Hepatocyte (in vitro differentiated cells): Measurements from ENCODE around the gene SLC13A3. TPM values are rescaled to one million over a fixed set of nuclear protein-coding genes. Genes with fewer than 3 reads are reported as not detected.

ENCODE experiments used
- DNase-seq: peaks from one replicate; pipeline ENCODE4 v3.0.0-alpha.2; 2016; ENCODE audit warnings: low spot score
- H2AFZ ChIP-seq: fragments of 200-600 bp; sonication (generic); 2 replicates; pipeline ENCODE4 v1.6.0; 2016; ENCODE audit warnings: antibody characterized with exemption, mild to moderate bottlenecking
- H3K27ac ChIP-seq: fragments of 200-600 bp; sonication (generic); 2 replicates; pipeline ENCODE4 v1.5.1; 2016; ENCODE audit warnings: mild to moderate bottlenecking
- H3K27me3 ChIP-seq: fragments of 200-600 bp; sonication (generic); 2 replicates; pipeline ENCODE4 v1.6.1; 2016
- H3K36me3 ChIP-seq: fragments of 200-600 bp; sonication (generic); replicated peaks from 2 replicates; pipeline ENCODE4 v1.5.1; 2016; ENCODE audit warnings: low read depth; ENCODE audit not compliant: insufficient read depth
- H3K4me1 ChIP-seq: fragments of 200-600 bp; sonication (generic); 2 replicates; pipeline ENCODE4 v1.5.1; 2016; ENCODE audit warnings: mild to moderate bottlenecking, moderate library complexity; ENCODE audit not compliant: insufficient read depth
- H3K4me2 ChIP-seq: fragments of 200-600 bp; sonication (generic); 2 replicates; pipeline ENCODE4 v1.6.0; 2016
- H3K4me3 ChIP-seq: fragments of 200-600 bp; sonication (generic); 2 replicates; pipeline ENCODE4 v1.5.1; 2016; ENCODE audit warnings: mild to moderate bottlenecking
- H3K79me2 ChIP-seq: fragments of 200-600 bp; sonication (generic); 2 replicates; pipeline ENCODE4 v1.6.0; 2017; ENCODE audit warnings: mild to moderate bottlenecking
- H3K9me2 ChIP-seq: fragments of 200-600 bp; sonication (generic); replicated peaks from 2 replicates; pipeline ENCODE4 v1.6.0; 2017; ENCODE audit warnings: mild to moderate bottlenecking; ENCODE audit not compliant: insufficient read depth
- H3K9me3 ChIP-seq: fragments of 200-600 bp; sonication (generic); 2 replicates; pipeline ENCODE4 v1.5.1; 2016; ENCODE audit warnings: low read depth, mild to moderate bottlenecking
- H4K20me1 ChIP-seq: fragments of 200-600 bp; sonication (generic); 2 replicates; pipeline ENCODE4 v1.6.0; 2016; ENCODE audit warnings: mild to moderate bottlenecking; ENCODE audit not compliant: insufficient read depth, poor library complexity, severe bottlenecking
- CTCF ChIP-seq: fragments of 200-600 bp; sonication (generic); IDR thresholded peaks from 2 replicates; pipeline ENCODE4 v1.5.1; 2016; ENCODE audit warnings: antibody characterized with exemption, mild to moderate bottlenecking; ENCODE audit not compliant: poor library complexity
- EZH2 ChIP-seq: fragments of 200-600 bp; sonication (generic); IDR thresholded peaks from 2 replicates; pipeline ENCODE4 v1.6.1; 2016; ENCODE audit warnings: antibody characterized with exemption, mild to moderate bottlenecking, borderline replicate concordance
- EZH2phosphoT487 ChIP-seq: fragments of 200-600 bp; sonication (generic); IDR thresholded peaks from one replicate; pipeline ENCODE4 v1.6.1; 2018; ENCODE audit warnings: antibody characterized with exemption, mild to moderate bottlenecking, low read depth, moderate library complexity; ENCODE audit not compliant: unreplicated experiment, severe bottlenecking
- WGBS: methylation state at CpG from one replicate; pipeline ENCODE4 v1.1.6; 2016; ENCODE audit warnings: low lambda C conversion rate; ENCODE audit errors: missing lambda C conversion rate; 5-methylcytosine and 5-hydroxymethylcytosine counted together
- polyA plus RNA-seq: library from polyadenylated mRNA; unstranded; fragments of >200 nt; fragmentation: Nextera tagmentation; extraction: Ambion mirVana; gene quantifications from 2 replicates; pipeline ENCODE4 v1.2.1, GENCODE V29; 2016
- total RNA-seq: library from RNA; depleted of rRNA; stranded (reverse); fragments of >200 nt; gene quantifications from 2 replicates; pipeline ENCODE4 v1.2.3, GENCODE V29; 2014

The SLC13A3 gene
- total and polyA plus RNA-seq, 2 experiments from 2014 or later: 1.8 to 9.4 TPM

DNA sequence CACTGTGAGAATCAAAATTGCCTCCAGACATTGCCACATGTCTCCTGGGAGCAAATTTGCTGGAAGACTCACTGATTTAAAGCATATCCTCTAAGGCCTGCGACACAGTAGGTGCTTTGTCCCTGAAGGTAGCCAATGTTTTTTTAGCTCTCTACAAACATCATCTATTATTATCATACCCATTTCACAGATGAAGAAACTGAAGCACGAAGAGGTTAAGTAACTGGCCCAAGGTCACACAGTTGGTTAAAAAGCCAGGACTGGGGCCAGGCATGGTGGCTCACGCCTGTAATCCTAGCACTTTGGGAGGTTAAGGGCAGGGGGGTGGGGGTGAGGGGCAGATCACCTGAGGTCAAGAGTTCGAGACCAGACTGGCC, 12.4 kb downstream of the SLC13A3 start:
- 94% methylated on average over 4 of the region's 4 CpGs for WGBS
- Histone ChIP-seq H3K79me2 (no peaks in the 10 kb centered on the region), H3K4me1 (no peaks in the 10 kb centered on the region), H3K4me2 (no peak overlapping the region), H3K27ac (no peak overlapping the region), H3K9me3 (no peaks in the 10 kb centered on the region), H3K27me3 (no peaks in the 10 kb centered on the region), H3K9me2 (no peaks in the 10 kb centered on the region), H2AFZ (no peak overlapping the region), H3K36me3 (no peaks in the 10 kb centered on the region), H3K4me3 (no peak overlapping the region), H4K20me1 (no peaks in the 10 kb centered on the region)
- no peak for DNase-seq
- no peak for TF ChIP-seq EZH2phosphoT487
- no peak for TF ChIP-seq EZH2
- no peak for TF ChIP-seq CTCF

GRCh38 chr20:46638134-46638897, 12.9 kb downstream of the SLC13A3 start:
- 68% methylated on average over 18 of the region's 18 CpGs for WGBS
- TF ChIP-seq EZH2phosphoT487: no peak
- Histone ChIP-seq H3K4me3 (no peak overlapping the region), H3K79me2 (no peaks in the 10 kb centered on the region), H4K20me1 (no peaks in the 10 kb centered on the region), H2AFZ (no peak overlapping the region), H3K4me2 (no peak overlapping the region), H3K4me1 (no peaks in the 10 kb centered on the region), H3K9me2 (no peaks in the 10 kb centered on the region), H3K36me3 (no peaks in the 10 kb centered on the region), H3K9me3 (no peaks in the 10 kb centered on the region), H3K27ac (no peak overlapping the region), H3K27me3 (no peaks in the 10 kb centered on the region)
- no peak for DNase-seq

DNA sequence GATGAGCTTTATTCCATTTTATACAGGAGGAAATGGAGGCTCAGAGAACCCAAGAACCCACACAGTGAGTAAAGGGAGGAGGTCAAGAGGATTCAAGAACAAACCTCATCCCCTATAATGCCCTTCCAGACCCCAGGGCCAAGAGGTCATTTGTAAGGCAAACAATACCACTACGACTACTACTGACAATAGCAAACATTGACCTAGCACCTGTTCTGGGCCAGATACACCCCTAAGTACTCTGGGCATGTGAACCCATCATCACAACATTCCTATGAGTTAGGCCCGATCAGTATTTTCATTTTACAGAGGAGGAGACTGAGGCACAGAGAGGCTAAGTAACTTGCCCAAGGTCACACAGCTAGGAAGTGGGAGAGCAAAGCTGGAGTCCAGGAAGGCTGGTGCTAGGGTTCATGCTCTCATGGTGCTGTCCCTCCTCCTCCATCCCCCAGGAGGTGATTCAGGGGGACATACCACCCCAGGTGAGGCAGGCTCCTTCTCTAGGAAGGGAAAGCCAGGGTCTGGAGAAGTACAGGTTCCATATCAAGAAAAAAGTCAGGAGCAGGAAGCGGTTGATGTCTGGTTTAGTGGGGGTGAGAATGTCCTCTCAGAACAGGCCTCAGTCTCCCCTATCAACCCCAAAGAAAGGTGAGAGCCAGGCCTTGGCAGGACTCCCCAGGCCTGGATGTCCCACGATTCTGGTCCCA, 13.7 kb downstream of the SLC13A3 start:
- TF ChIP-seq EZH2: no peak
- no peak for TF ChIP-seq CTCF
- no peak for TF ChIP-seq EZH2phosphoT487
- H3K9me3 ChIP-seq: no peaks in the 10 kb centered on the region
- no peak for DNase-seq

GRCh38 chr20:46637020-46637419, 14.2 kb downstream of the SLC13A3 start:
- Histone ChIP-seq H3K79me2 (no peaks in the 10 kb centered on the region), H3K4me3 (no peak overlapping the region)

More for the DNA sequence above, 13.7 kb downstream of the SLC13A3 start:
- Histone ChIP-seq H4K20me1 (no peaks in the 10 kb centered on the region), H3K4me3 (no peak overlapping the region), H3K27ac (no peak overlapping the region), H3K4me1 (no peaks in the 10 kb centered on the region), H3K36me3 (no peaks in the 10 kb centered on the region), H3K27me3 (no peaks in the 10 kb centered on the region), H3K9me2 (no peaks in the 10 kb centered on the region), H3K4me2 (no peak overlapping the region), H3K79me2 (no peaks in the 10 kb centered on the region), H2AFZ (no peak overlapping the region)
- WGBS: 85% methylated on average over 4 of the region's 4 CpGs

More at GRCh38 chr20:46637020-46637419, 14.2 kb downstream of the SLC13A3 start:
- no peak for TF ChIP-seq EZH2
- no peak for TF ChIP-seq CTCF
- TF ChIP-seq EZH2phosphoT487: no peak
- Histone ChIP-seq H2AFZ (no peak overlapping the region), H3K27me3 (no peaks in the 10 kb centered on the region), H3K9me3 (no peaks in the 10 kb centered on the region), H3K9me2 (no peaks in the 10 kb centered on the region), H3K4me2 (no peak overlapping the region), H4K20me1 (no peaks in the 10 kb centered on the region), H3K36me3 (no peaks in the 10 kb centered on the region), H3K4me1 (no peaks in the 10 kb centered on the region), H3K27ac (no peak overlapping the region)
- DNase-seq: no peak
- WGBS: 94% methylated on average over 11 of the region's 11 CpGs
